ENCODE measurements around the gene UBE2D3.

UBE2D3 gene

DNA sequence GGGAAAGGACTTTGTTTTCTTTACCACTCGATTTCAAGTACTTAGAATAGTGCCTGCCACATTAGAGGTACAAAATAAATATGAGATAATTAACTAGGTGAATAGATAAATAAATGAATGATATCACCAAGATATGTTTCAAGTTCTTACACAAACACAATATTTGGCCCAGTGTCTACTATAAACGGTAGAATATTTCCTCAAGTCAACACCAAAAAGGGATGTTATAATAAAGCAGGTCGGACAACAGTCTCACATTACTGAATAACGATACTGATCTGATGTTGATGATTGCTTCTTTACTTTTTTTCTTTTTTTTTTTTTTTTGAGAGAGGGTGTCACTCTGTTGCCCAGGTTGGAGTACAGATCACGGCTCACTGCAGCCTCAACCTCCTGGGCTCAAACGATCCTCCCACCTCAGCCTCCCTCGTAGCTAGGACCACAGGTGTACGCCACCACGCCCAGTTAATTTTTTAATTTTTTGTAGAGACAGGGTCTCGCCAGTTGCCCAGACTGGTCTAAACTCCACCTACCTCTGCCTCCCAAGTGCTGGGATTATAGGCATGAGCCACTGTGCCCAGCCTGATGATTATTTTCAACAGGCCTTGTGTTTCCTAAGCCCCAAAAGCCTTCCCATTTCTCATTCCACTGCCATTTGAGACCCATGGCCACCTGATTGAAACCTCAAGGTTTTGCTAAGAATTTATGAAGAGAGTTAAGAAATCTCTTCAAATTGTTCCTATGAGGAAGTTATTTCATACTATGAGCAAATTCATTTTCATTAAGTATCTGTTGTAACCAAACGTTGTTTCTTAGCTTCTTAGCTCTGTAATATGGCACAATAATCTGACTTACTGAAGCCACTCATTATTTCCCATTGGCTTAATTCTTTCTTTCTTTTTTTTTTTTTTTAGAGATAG is 68.8 kb downstream of the UBE2D3 start:
- DNase-seq (ENCODE audit: extremely low read depth in 1 of 2, low read depth in 1 of 2), result no peak

DNA sequence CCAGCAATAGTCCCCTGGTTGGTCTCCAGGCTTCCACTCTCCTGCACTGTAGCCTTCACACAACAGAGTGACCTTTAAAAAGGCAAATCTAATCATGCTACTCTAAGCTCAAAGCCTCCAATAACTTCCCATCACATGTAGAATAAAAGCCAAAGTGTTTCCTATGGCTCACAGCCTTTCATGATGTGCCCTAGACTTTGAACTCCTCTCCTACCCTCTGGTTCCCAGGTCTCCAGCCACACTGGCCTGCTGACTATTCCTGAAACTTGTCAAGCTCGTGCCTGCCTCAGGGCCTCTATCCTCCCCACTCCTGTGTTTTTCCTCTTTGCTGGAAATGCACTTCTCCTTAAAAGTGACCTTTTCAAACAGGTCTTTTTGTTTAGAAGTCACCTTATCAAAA is 69.7 kb downstream of the UBE2D3 start:
- DNase-seq (ENCODE audit: extremely low read depth in 1 of 2, low read depth in 1 of 2), result no peak

DNA sequence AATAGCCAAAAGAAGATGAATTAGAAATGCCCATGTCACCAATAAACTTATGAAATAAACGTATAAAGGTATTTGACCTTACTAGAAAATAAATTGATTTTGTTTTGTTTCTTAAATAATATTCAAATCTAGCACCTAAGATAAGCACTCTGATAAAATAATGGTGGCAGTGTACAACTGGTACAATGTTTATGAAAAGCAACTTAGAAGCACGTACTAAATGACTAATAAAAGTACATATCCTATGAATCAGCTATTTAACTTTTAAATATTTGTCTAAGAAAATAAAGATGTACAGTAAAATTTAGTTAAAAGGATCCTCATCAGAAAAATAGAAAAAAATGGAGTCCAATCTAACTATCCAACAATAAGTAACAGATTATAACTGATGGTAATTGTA is 73.3 kb downstream of the UBE2D3 start:
- no peak for DNase-seq (ENCODE audit: extremely low read depth in 1 of 2, low read depth in 1 of 2)

DNA sequence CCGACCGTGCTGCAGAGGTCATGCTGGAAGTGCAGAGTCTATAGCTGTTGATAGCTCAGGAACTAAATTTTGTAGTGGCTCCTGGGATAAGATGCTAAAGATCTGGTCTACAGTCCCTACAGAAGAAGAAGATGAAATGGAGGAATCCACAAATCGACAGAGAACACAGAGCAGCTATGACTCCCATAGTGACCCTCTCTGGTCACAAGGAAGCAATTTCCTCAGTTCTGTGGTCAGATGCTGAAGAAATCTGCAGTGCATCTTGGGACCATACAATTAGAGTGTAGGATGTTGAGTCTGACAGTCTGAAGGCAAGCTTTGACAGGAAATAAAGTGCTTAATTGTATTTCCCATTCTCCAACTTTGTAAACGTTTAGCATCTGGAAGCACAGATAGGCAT is 75.4 kb downstream of the UBE2D3 start:
- DNase-seq (ENCODE audit: extremely low read depth in 1 of 2, low read depth in 1 of 2), result no peak
